ENCODE data around the gene MCOLN1. TPM values are rescaled to one million over a fixed set of nuclear protein-coding genes. Genes with fewer than 3 reads are reported as not detected.
A peak's percentile ranks its signal among the peaks of the same experiment; 100 is the strongest.

Gene MCOLN1
- total and polyA plus RNA-seq, 12 donors: 10.4 to 34.9 (median 15.1) TPM

DNA sequence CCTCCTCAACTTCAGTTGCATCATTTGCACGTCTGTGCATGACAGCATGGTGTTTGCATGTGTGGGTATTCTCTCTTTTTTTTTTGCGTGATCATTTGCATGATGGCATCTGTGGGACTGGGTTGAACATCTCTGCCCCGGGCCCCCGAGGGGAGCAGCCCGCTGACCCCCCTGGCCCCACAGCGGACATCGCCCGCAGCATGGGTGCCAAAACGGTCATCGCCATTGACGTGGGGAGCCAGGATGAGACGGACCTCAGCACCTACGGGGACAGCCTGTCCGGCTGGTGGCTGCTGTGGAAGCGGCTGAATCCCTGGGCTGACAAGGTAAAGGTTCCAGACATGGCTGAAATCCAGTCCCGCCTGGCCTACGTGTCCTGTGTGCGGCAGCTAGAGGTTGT lies 36.2 kb downstream of the MCOLN1 start:
- no peak for ATAC-seq
- intact Hi-C loops (cut with DNase I): no loop called here
- H3K9me3 ChIP-seq: no peaks in the 10 kb centered on the region
- no peaks in the 10 kb centered on the region for H3K4me1 ChIP-seq
- H3K27ac ChIP-seq: no peak overlapping the region
- peaks cover 0 to 89% (median 52%) of the 10 kb centered on the region in 9 donors for H3K36me3 ChIP-seq
- H3K4me3 ChIP-seq: no peak overlapping the region
- TF ChIP-seq CTCF (IDR thresholded peaks at IDR 0.05): no peak
- 91 to 95% methylated on average over 18 of the region's 18 CpGs for WGBS, 2 donors
- H3K27me3 ChIP-seq: no peaks in the 10 kb centered on the region
- no peak for DNase-seq

DNA sequence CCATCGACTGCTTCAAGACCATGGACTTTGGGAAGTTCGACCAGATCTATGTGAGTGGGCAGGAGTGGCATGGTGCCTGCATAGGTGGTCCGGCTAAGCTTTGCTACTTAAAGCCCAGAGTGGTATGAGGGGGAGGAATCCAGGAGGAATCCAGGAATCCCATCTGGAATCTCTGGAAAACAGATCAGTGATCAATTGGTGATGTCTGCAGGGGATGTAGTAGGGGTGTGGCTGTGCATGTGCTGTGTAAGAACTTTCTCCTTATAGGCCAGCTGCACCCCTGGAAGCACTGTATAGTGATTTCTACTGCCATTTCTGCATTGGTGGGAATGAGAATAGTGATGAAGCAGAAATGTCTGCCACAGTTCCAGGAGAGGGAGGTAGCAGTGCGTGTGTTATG lies 36.7 kb downstream of the MCOLN1 start:
- Histone ChIP-seq H3K36me3 (peaks cover 0 to 85% (median 52%) of the 10 kb centered on the region in 9 donors), H3K27me3 (no peaks in the 10 kb centered on the region), H3K9me3 (no peaks in the 10 kb centered on the region), H3K27ac (no peak overlapping the region), H3K4me3 (no peak overlapping the region), H3K4me1 (no peaks in the 10 kb centered on the region)
- ATAC-seq (no peak), DNase-seq (no peak)
- no peak for TF ChIP-seq CTCF (IDR thresholded peaks at IDR 0.05)
- intact Hi-C loops (cut with DNase I): no loop called here
- 57 to 98% methylated on average over 4 of the region's 4 CpGs for WGBS, 2 donors

DNA sequence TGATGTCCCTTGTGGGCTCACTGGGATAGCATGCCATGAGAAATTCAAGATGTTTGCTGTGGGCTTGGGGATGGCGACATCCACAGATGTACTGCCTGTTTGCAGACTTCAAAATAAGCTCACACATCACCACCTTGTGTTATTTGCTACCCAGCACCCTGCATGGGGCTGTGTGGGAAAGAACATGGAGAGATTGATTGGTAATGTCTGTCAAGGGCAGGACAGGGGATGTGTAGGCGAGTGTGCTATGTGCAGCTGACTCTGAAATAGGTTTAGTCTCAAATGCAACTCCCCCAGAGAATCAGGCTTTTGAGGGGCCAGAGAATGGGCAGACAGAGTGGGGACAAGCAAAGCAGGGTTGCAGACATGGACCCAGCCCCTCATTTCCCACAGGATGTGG lies 37.8 kb downstream of the MCOLN1 start:
- no peak overlapping the region for H3K4me3 ChIP-seq
- 93 to 94% methylated on average over 2 of the region's 2 CpGs for WGBS, 2 donors
- no peaks in the 10 kb centered on the region for H3K4me1 ChIP-seq
- DNase-seq (no peak), ATAC-seq (no peak)
- H3K27me3 ChIP-seq: no peaks in the 10 kb centered on the region
- peaks cover 0 to 74% (median 43%) of the 10 kb centered on the region in 9 donors for H3K36me3 ChIP-seq
- no peaks in the 10 kb centered on the region for H3K9me3 ChIP-seq
- H3K27ac ChIP-seq: no peak overlapping the region
- intact Hi-C loops (cut with DNase I): loop anchor here in 2 of 10 donors (10.0 kb wide), 2 partner anchors 115 to 245 kb away; partner anchors contain the start of gene MCEMP1 (in 1 of the 2)
- TF ChIP-seq CTCF (IDR thresholded peaks at IDR 0.05): no peak

- DNase-seq (no peak), ATAC-seq (peak in 3 of 8 donors; percentile 30 to 73 (median 43))
- Histone ChIP-seq H3K9me3 (no peaks in the 10 kb centered on the region), H3K27me3 (no peaks in the 10 kb centered on the region), H3K27ac (no peak overlapping the region), H3K4me1 (no peaks in the 10 kb centered on the region), H3K4me3 (no peak overlapping the region), H3K36me3 (peaks cover 0 to 63% (median 38%) of the 10 kb centered on the region in 9 donors)
- 87 to 90% methylated on average over 17 of the region's 17 CpGs for WGBS, 2 donors
- intact Hi-C loops (cut with DNase I): loop anchor here in 2 of 10 donors (10.0 kb wide), 2 partner anchors 113 to 243 kb away; partner anchors contain the start of gene MCEMP1 (in 1 of the 2)
- no peak for TF ChIP-seq CTCF (IDR thresholded peaks at IDR 0.05)
Observed at GRCh38 chr19:7561325-7561724, 38.9 kb downstream of the MCOLN1 start.

Measured in heart right ventricle (tissue), 16 donors.